GM19467 (cell line): ENCODE results near the gene CHRNA4.
"Not testable (repeated sequence)": the region's sequence is repeated elsewhere in the genome, so short reads cannot be mapped to it uniquely, and the experiment has no call there.

Source experiments
- ATAC-seq: cut with Tn5 transposase; IDR thresholded peaks from one replicate; pipeline ENCODE4 v1.9.1; 2021; ENCODE audit warnings: mild to moderate bottlenecking, moderate library complexity; ENCODE audit not compliant: unreplicated experiment

The CHRNA4 gene

GRCh38 chr20:63398744-63399514 is 37.8 kb upstream of the CHRNA4 start:
- no peak for ATAC-seq

- no peak for ATAC-seq
These were observed 36.8 kb upstream of the CHRNA4 start for GRCh38 chr20:63397946-63398450.

GRCh38 chr20:63397155-63397843 is 36.1 kb upstream of the CHRNA4 start:
- no peak for ATAC-seq

- ATAC-seq, result no peak
These were observed 35.2 kb upstream of the CHRNA4 start for GRCh38 chr20:63396300-63396699.

GRCh38 chr20:63395723-63396122 is 34.6 kb upstream of the CHRNA4 start:
- ATAC-seq, result no peak

GRCh38 chr20:63394920-63395455 is 33.8 kb upstream of the CHRNA4 start:
- ATAC-seq, result no peak

- ATAC-seq, result no peak
These were observed 33.1 kb upstream of the CHRNA4 start for GRCh38 chr20:63394069-63394919.

GRCh38 chr20:63393566-63393965 is 32.4 kb upstream of the CHRNA4 start:
- ATAC-seq, result no peak

GRCh38 chr20:63392465-63393365 is 31.6 kb upstream of the CHRNA4 start:
- ATAC-seq, result no peak

- ATAC-seq, result no peak
These were observed 26.8 kb upstream of the CHRNA4 start for GRCh38 chr20:63387917-63388316.

GRCh38 chr20:63387393-63387792 is 26.2 kb upstream of the CHRNA4 start:
- ATAC-seq, result no peak

GRCh38 chr20:63386491-63386890 is 25.3 kb upstream of the CHRNA4 start:
- no peak for ATAC-seq

- ATAC-seq, result no peak
These were observed 24.7 kb upstream of the CHRNA4 start for GRCh38 chr20:63385819-63386218.

GRCh38 chr20:63384336-63384735 is 23.2 kb upstream of the CHRNA4 start:
- ATAC-seq, result no peak

GRCh38 chr20:63383556-63383955 is 22.4 kb upstream of the CHRNA4 start:
- no peak for ATAC-seq

GRCh38 chr20:63382551-63383300 is 21.6 kb upstream of the CHRNA4 start:
- ATAC-seq, result no peak

- no peak for ATAC-seq
These were observed 20.8 kb upstream of the CHRNA4 start for GRCh38 chr20:63381781-63382431.

- ATAC-seq, result no peak
These were observed 19.3 kb upstream of the CHRNA4 start for GRCh38 chr20:63380346-63380870.

GRCh38 chr20:63379872-63380271 is 18.7 kb upstream of the CHRNA4 start:
- ATAC-seq, result not testable (repeated sequence)
